ENCODE data around the gene CARD14.

DNA sequence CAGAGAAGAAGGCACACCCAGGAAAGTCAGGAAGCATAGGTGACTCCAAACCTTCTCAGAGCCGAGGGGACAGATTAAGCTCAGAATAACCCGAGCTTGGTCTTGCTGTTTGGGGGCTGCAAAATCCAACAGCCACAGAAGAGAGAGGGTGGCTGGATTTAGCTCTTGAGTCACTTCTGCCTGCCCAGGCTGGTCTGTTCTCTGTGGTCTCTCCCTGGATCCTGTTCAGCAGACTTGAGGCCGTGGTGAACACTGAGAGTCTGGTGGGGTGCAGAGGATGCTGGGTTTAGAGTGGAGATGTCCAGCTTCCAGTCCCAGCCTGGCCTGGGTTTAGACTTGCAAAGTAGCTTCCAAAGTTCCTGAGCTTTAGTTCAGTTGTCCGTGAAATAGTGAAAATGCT, 59.2 kb downstream of the CARD14 start:
- no peak for TF ChIP-seq CTCF (IDR thresholded peaks at IDR 0.05)
- TF ChIP-seq POLR2A (IDR thresholded peaks at IDR 0.05) = no peak
- TF ChIP-seq POLR2AphosphoS5 (IDR thresholded peaks at IDR 0.05) = no peak
- TF ChIP-seq EP300 (IDR thresholded peaks at IDR 0.05) = no peak

Data from upper lobe of left lung (tissue), 4 donors.